Endothelial cell of umbilical vein (primary cell): Measurements from ENCODE around the gene TULP4. TPM values are rescaled to one million over a fixed set of nuclear protein-coding genes. Genes with fewer than 3 reads are reported as not detected.

Experiments used
- BruUV-seq: library from RNA; stranded (reverse); fragments of 400-500 nt; replicated peaks from 2 replicates; lab custom pipeline; 2021; lab: Mats Ljungman, UMichigan
- CTCF ChIA-PET: fragments of 300-600, 350-600 bp; sonication (Branson Sonifier 250); formaldehyde crosslinking; loops from one replicate; lab custom pipeline; 2021; ENCODE audit warnings: antibody characterized with exemption, inconsistent platforms; lab: Charles Lee
- POLR2A ChIA-PET: fragments of 300-600, 350-600 bp; sonication (Branson Sonifier 250); formaldehyde crosslinking; loops from one replicate; lab custom pipeline; 2021; ENCODE audit warnings: antibody characterized with exemption, inconsistent platforms; lab: Charles Lee
- DNase-seq: peaks from one replicate; pipeline ENCODE4 v3.0.0-alpha.2; 2011; ENCODE audit warnings: low read depth, low spot score
- FAIRE-seq: peaks from 2 replicates; lab custom pipeline; 2011; peaks lifted over from hg19 to GRCh38; lab: Jason Lieb, UNC
- H2AFZ ChIP-seq: 2 replicates; pipeline ENCODE4 v1.6.0; 2012; ENCODE audit warnings: low read depth, low read length, control low read depth, inconsistent platforms
- H3K27ac ChIP-seq: 2 replicates; pipeline ENCODE4 v1.5.1; 2011; ENCODE audit warnings: low read depth, mild to moderate bottlenecking, control low read depth, low read length, moderate library complexity; ENCODE audit not compliant: insufficient read depth
- H3K27me3 ChIP-seq, 2 experiments: 2 replicates each; pipeline versions ENCODE4 v1.6.0 to v1.6.1; 2011; ENCODE audit warnings: low read length in 2 of 2, mixed read lengths in 1 of 2; ENCODE audit not compliant: control insufficient read depth in 2 of 2, insufficient read depth in 2 of 2
- H3K36me3 ChIP-seq, 2 experiments: 2 replicates in 1 of 2; 3 replicates in 1 of 2; pipeline ENCODE4 v1.5.1; 2011; ENCODE audit warnings: low read length in 2 of 2, mild to moderate bottlenecking in 1 of 2, moderate library complexity in 1 of 2; ENCODE audit not compliant: control insufficient read depth in 2 of 2, insufficient read depth in 2 of 2; ENCODE audit errors: extremely low read depth in 1 of 2
- H3K4me1 ChIP-seq: 3 replicates; pipeline ENCODE4 v1.5.1; 2011; ENCODE audit warnings: mild to moderate bottlenecking, low read length; ENCODE audit not compliant: control insufficient read depth, insufficient read depth; ENCODE audit errors: extremely low read depth
- H3K4me2 ChIP-seq: 2 replicates; pipeline ENCODE4 v1.6.1; 2011; ENCODE audit warnings: low read length, control low read depth, mixed read lengths; ENCODE audit not compliant: insufficient read depth
- H3K4me3 ChIP-seq, 3 experiments: fragments of 200-600 bp in 1 of 3; sonication (generic), shearing (Covaris generic) in 1 of 3; replicated peaks in 1 of 3; 2 replicates each; pipeline ENCODE4 v1.5.1; 2011 to 2016; ENCODE audit warnings: control low read depth in 3 of 3, low read length in 3 of 3, mild to moderate bottlenecking in 2 of 3, inconsistent platforms in 1 of 3, low read depth in 1 of 3, moderate library complexity in 1 of 3; ENCODE audit not compliant: insufficient read depth in 1 of 3
- H3K79me2 ChIP-seq: 2 replicates; pipeline ENCODE4 v1.6.0; 2012; ENCODE audit warnings: low read length, inconsistent platforms; ENCODE audit not compliant: control insufficient read depth, insufficient read depth
- H3K9ac ChIP-seq: replicated peaks from 2 replicates; pipeline ENCODE3; 2011; ENCODE audit warnings: low read length, control low read depth; ENCODE audit not compliant: insufficient read depth; ENCODE audit errors: extremely low read depth
- H3K9me1 ChIP-seq: replicated peaks from 3 replicates; pipeline ENCODE4 v1.6.0; 2011; ENCODE audit warnings: mild to moderate bottlenecking, low read length; ENCODE audit not compliant: control insufficient read depth, insufficient read depth; ENCODE audit errors: extremely low read depth
- H3K9me3 ChIP-seq: replicated peaks from 2 replicates; pipeline ENCODE4 v1.5.1; 2012; ENCODE audit warnings: low read length, inconsistent platforms; ENCODE audit not compliant: control insufficient read depth, insufficient read depth
- H4K20me1 ChIP-seq: replicated peaks from 2 replicates; pipeline ENCODE3; 2011; ENCODE audit warnings: mild to moderate bottlenecking, low read length; ENCODE audit not compliant: control insufficient read depth, insufficient read depth; ENCODE audit errors: extremely low read depth
- CTCF ChIP-seq, 2 donors: IDR thresholded peaks; 1 replicate in 1 of 2; 2 replicates in 1 of 2; pipeline ENCODE4 v1.5.1; 2011; ENCODE audit warnings: low read length in 2 of 2, mild to moderate bottlenecking in 2 of 2, moderate library complexity in 2 of 2, control low read depth in 1 of 2, inconsistent platforms in 1 of 2, low read depth in 1 of 2; ENCODE audit not compliant: insufficient read depth in 1 of 2; ENCODE audit errors: extremely low read depth in 1 of 2
- EZH2 ChIP-seq: IDR thresholded peaks from 2 replicates; pipeline ENCODE4 v1.6.1; 2012; ENCODE audit warnings: borderline replicate concordance, low read depth, mild to moderate bottlenecking, moderate library complexity, low read length, inconsistent platforms; ENCODE audit not compliant: severe bottlenecking
- FOS ChIP-seq: IDR thresholded peaks from 2 replicates; pipeline ENCODE4 v1.6.1; 2011; ENCODE audit warnings: mild to moderate bottlenecking, low read length, moderate library complexity, borderline replicate concordance; ENCODE audit not compliant: insufficient read depth
- GATA2 ChIP-seq: IDR thresholded peaks from 2 replicates; pipeline ENCODE4 v1.7.0; 2011; ENCODE audit warnings: low read depth, mild to moderate bottlenecking, moderate library complexity, mixed read lengths, low read length; ENCODE audit not compliant: insufficient read length, insufficient read depth
- JUN ChIP-seq: IDR thresholded peaks from 2 replicates; pipeline ENCODE4 v1.6.1; 2011; ENCODE audit warnings: borderline replicate concordance, low read depth; ENCODE audit not compliant: insufficient read length, insufficient read depth
- MAX ChIP-seq: IDR thresholded peaks from 2 replicates; pipeline ENCODE4 v1.6.1; 2011; ENCODE audit not compliant: insufficient read depth, insufficient read length
- MYC ChIP-seq: IDR thresholded peaks from one replicate; pipeline ENCODE4 v1.6.1; 2011; ENCODE audit warnings: mild to moderate bottlenecking, low read depth, low read length
- POLR2A ChIP-seq: IDR thresholded peaks from 2 replicates; pipeline ENCODE4 v1.6.1; 2012; ENCODE audit warnings: low read depth, mild to moderate bottlenecking, control low read depth, low read length
- POLR2AphosphoS5 ChIP-seq: IDR thresholded peaks from 2 replicates; pipeline ENCODE4 v1.6.1; 2012; ENCODE audit warnings: low read depth, mild to moderate bottlenecking, control low read depth, low read length, moderate library complexity; ENCODE audit not compliant: insufficient read depth
- dilution Hi-C: fragments of 300-500 bp; cut with MboI; formaldehyde crosslinking; loops from one replicate; pipeline ENCODE4 v1.15.0; 2019; ENCODE audit warnings: low sequenced_read_pairs; ENCODE audit not compliant: extremely low pct_ligation_motif_present
- intact Hi-C: fragments of 100-400 bp; cut with micrococcal nuclease; formaldehyde crosslinking; loops from one replicate; pipeline ENCODE4 v1.10.0; 2022
- polyA plus RNA-seq, 4 experiments: library from polyadenylated mRNA; depleted of rRNA in 3 of 4; stranded (reverse) in 3 of 4; unstranded in 1 of 4; fragments of >200 nt; gene quantifications; 2 replicates each; pipeline versions ENCODE4 v1.2.1 to v1.2.3, GENCODE V29; 2011 to 2012; ENCODE audit warnings: missing spikeins in 1 of 4
- total RNA-seq: library from RNA; stranded (reverse); gene quantifications from 2 replicates; pipeline ENCODE4 v1.2.3, GENCODE V29; 2021

TULP4 gene
- total and polyA plus RNA-seq, 2 donors (not counting 3 experiments of a cell fraction or from before 2014, with no cell fraction given) = 10.8 to 55.1 TPM

GRCh38 chr6:158452191-158452590 is 139.9 kb downstream of the TULP4 start:
- H3K27ac ChIP-seq = no peak overlapping the region
- no peak overlapping the region for H3K9ac ChIP-seq
- no peaks in the 10 kb centered on the region for H3K9me3 ChIP-seq
- no peak for TF ChIP-seq EZH2
- no peak for TF ChIP-seq POLR2AphosphoS5
- TF ChIP-seq JUN = no peak
- no peak for TF ChIP-seq MYC
- TF ChIP-seq FOS = no peak
- TF ChIP-seq POLR2A = no peak
- no peak for TF ChIP-seq CTCF (IDR thresholded peaks at IDR 0.05; ENCODE audit: extremely low read depth in 1 of 2, insufficient read depth in 1 of 2, low read depth in 1 of 2, low read length in 2 of 2)
- no peak for TF ChIP-seq GATA2
- TF ChIP-seq MAX = no peak
- FAIRE-seq = no peak
- CTCF ChIA-PET = no interaction called here
- POLR2A ChIA-PET = no interaction called here
- H2AFZ ChIP-seq = no peak overlapping the region
- H3K4me1 ChIP-seq = no peaks in the 10 kb centered on the region
- H3K9me1 ChIP-seq = no peaks in the 10 kb centered on the region
- no peaks in the 10 kb centered on the region for H3K27me3 ChIP-seq
- intact Hi-C loops (no loop called here), dilution Hi-C loops (no loop called here)
- no peak overlapping the region for H3K4me2 ChIP-seq
- no peaks in the 10 kb centered on the region for H3K79me2 ChIP-seq
- H3K4me3 ChIP-seq = no peak overlapping the region
- H4K20me1 ChIP-seq = no peaks in the 10 kb centered on the region
- H3K36me3 ChIP-seq = peaks cover 0 to 11% of the 10 kb centered on the region in 2 experiments
- no TSS peak for BruUV-seq
- no peak for DNase-seq
